Measurements from ENCODE around the gene KRT34.

Gene KRT34

GRCh38 chr17:41393294-41393693, 11.2 kb upstream of the KRT34 start:
- no peaks in the 10 kb centered on the region for H3K27me3 ChIP-seq (ENCODE audit: insufficient read depth, poor library complexity, severe bottlenecking)
- no peak for DNase-seq (ENCODE audit: low spot score)
- H3K4me1 ChIP-seq (ENCODE audit: insufficient read depth, poor library complexity, severe bottlenecking): peaks cover 8% of the 10 kb centered on the region
- no peak for ATAC-seq (ENCODE audit: low read depth)
- TF ChIP-seq, protein P1, sequence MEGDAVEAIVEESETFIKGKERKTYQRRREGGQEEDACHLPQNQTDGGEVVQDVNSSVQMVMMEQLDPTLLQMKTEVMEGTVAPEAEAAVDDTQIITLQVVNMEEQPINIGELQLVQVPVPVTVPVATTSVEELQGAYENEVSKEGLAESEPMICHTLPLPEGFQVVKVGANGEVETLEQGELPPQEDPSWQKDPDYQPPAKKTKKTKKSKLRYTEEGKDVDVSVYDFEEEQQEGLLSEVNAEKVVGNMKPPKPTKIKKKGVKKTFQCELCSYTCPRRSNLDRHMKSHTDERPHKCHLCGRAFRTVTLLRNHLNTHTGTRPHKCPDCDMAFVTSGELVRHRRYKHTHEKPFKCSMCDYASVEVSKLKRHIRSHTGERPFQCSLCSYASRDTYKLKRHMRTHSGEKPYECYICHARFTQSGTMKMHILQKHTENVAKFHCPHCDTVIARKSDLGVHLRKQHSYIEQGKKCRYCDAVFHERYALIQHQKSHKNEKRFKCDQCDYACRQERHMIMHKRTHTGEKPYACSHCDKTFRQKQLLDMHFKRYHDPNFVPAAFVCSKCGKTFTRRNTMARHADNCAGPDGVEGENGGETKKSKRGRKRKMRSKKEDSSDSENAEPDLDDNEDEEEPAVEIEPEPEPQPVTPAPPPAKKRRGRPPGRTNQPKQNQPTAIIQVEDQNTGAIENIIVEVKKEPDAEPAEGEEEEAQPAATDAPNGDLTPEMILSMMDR (IDR thresholded peaks at IDR 0.05; ENCODE audit: poor library complexity, severe bottlenecking): no peak
- no peaks in the 10 kb centered on the region for H3K9me3 ChIP-seq (ENCODE audit: severe bottlenecking)
- no peaks in the 10 kb centered on the region for H3K36me3 ChIP-seq (ENCODE audit: low read depth)
- H3K4me3 ChIP-seq (ENCODE audit: severe bottlenecking): no peak overlapping the region
- H3K27ac ChIP-seq (ENCODE audit: poor library complexity, severe bottlenecking): no peak overlapping the region

GRCh38 chr17:41392278-41392677, 10.2 kb upstream of the KRT34 start:
- Histone ChIP-seq H3K9me3 (ENCODE audit: severe bottlenecking) (no peaks in the 10 kb centered on the region), H3K36me3 (ENCODE audit: low read depth) (no peaks in the 10 kb centered on the region), H3K27me3 (ENCODE audit: insufficient read depth, poor library complexity, severe bottlenecking) (no peaks in the 10 kb centered on the region), H3K27ac (ENCODE audit: poor library complexity, severe bottlenecking) (no peak overlapping the region), H3K4me1 (ENCODE audit: insufficient read depth, poor library complexity, severe bottlenecking) (peaks cover 8% of the 10 kb centered on the region), H3K4me3 (ENCODE audit: severe bottlenecking) (no peak overlapping the region)
- TF ChIP-seq, protein P1 (IDR thresholded peaks at IDR 0.05; ENCODE audit: poor library complexity, severe bottlenecking): no peak
- ATAC-seq (ENCODE audit: low read depth) (no peak), DNase-seq (ENCODE audit: low spot score) (no peak)

DNA sequence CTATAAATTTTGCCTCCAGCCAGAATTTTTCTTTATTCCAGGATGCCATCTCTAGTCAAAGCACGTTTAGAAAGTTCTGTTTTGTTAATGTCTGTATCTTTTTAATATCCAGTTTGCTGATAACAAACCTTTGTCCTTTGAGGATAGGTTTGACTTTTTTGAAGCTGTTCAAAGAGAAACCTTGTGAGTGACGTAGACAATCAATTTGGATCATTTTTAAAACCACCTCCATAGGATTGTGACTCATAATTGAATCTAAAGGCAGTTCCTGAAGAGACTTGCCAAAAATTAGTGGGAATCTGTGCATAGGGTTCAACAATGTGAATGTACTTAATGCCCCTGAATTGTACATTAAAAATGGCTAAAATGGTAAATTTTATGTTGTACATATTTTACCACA, 9.4 kb upstream of the KRT34 start:
- Histone ChIP-seq H3K27ac (ENCODE audit: poor library complexity, severe bottlenecking) (no peak overlapping the region), H3K27me3 (ENCODE audit: insufficient read depth, poor library complexity, severe bottlenecking) (no peaks in the 10 kb centered on the region), H3K9me3 (ENCODE audit: severe bottlenecking) (no peaks in the 10 kb centered on the region), H3K4me3 (ENCODE audit: severe bottlenecking) (no peak overlapping the region), H3K36me3 (ENCODE audit: low read depth) (no peaks in the 10 kb centered on the region), H3K4me1 (ENCODE audit: insufficient read depth, poor library complexity, severe bottlenecking) (peaks cover 8% of the 10 kb centered on the region)
- TF ChIP-seq, protein P1 (IDR thresholded peaks at IDR 0.05; ENCODE audit: poor library complexity, severe bottlenecking): no peak
- DNase-seq (ENCODE audit: low spot score): no peak
- no peak for ATAC-seq (ENCODE audit: low read depth)

DNA sequence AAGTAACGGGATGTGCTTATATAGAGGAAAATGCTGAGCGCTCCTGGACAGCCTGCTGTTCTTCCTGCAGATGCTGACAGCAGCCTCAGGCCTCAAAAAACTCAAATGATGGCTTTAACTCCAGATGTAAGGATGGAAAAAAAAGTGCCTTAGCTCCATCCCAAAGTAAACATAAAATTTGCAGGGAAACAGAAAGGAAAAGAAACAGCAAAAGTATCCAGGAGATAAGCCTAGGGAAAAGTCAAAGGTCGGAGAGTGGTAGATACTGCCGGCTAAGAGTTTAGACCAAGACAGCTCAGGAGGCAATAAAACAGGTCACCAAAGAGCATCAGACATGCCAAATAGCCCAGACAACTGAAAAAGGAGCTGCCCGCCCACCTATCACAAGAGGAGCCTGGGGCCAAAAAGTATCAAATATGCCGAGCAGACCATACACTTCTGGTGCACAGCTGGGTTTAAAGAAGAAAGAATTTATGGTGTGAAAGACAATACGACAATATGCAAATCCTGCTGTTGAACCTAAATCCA, 8.4 kb upstream of the KRT34 start:
- H3K9me3 ChIP-seq (ENCODE audit: severe bottlenecking): no peaks in the 10 kb centered on the region
- TF ChIP-seq, protein P1 (IDR thresholded peaks at IDR 0.05; ENCODE audit: poor library complexity, severe bottlenecking): no peak
- ATAC-seq (ENCODE audit: low read depth): no peak
- no peaks in the 10 kb centered on the region for H3K36me3 ChIP-seq (ENCODE audit: low read depth)
- no peak overlapping the region for H3K4me3 ChIP-seq (ENCODE audit: severe bottlenecking)
- H3K27ac ChIP-seq (ENCODE audit: poor library complexity, severe bottlenecking): no peak overlapping the region
- DNase-seq (ENCODE audit: low spot score): no peak
- H3K4me1 ChIP-seq (ENCODE audit: insufficient read depth, poor library complexity, severe bottlenecking): peaks cover 8% of the 10 kb centered on the region
- H3K27me3 ChIP-seq (ENCODE audit: insufficient read depth, poor library complexity, severe bottlenecking): no peaks in the 10 kb centered on the region

DNA sequence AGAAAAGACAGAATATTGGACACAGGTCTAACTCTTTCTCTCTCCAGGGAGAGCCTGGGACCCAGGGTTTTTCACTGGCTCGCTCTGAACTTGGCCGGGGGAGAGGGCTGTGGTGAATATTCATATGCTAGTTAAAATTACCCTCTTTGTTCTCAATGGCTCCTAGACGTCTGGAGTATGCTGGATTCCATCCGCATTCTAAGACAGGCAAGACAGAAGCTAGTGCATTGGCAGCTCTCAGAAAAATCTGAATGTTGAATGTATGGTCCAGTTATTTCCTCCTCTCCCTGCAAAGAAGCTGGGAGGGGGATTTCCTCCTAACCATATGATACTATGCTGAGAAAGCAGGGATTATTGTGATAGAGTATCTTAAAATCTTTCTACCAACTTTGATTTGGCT, 5.6 kb upstream of the KRT34 start:
- TF ChIP-seq, protein P1 (IDR thresholded peaks at IDR 0.05; ENCODE audit: poor library complexity, severe bottlenecking): no peak
- H3K27me3 ChIP-seq (ENCODE audit: insufficient read depth, poor library complexity, severe bottlenecking): no peaks in the 10 kb centered on the region
- peaks cover under 1% of the 10 kb centered on the region for H3K4me1 ChIP-seq (ENCODE audit: insufficient read depth, poor library complexity, severe bottlenecking)
- ATAC-seq (ENCODE audit: low read depth): no peak
- no peaks in the 10 kb centered on the region for H3K36me3 ChIP-seq (ENCODE audit: low read depth)
- H3K9me3 ChIP-seq (ENCODE audit: severe bottlenecking): no peaks in the 10 kb centered on the region
- no peak overlapping the region for H3K4me3 ChIP-seq (ENCODE audit: severe bottlenecking)
- no peak for DNase-seq (ENCODE audit: low spot score)
- no peak overlapping the region for H3K27ac ChIP-seq (ENCODE audit: poor library complexity, severe bottlenecking)
